NCI-H1694 (cell line): ENCODE results near the gene RIT1.
"Not testable (repeated sequence)": the region's sequence is repeated elsewhere in the genome, so short reads cannot be mapped to it uniquely, and the experiment has no call there.

Source experiments
- DNase-seq: peaks from one replicate; lab custom pipeline; 2025; lab: John Stamatoyannopoulos, UW

Gene RIT1

GRCh38 chr1:155933591-155934096, 22.5 kb upstream of the RIT1 start:
- no peak for DNase-seq

- DNase-seq = no peak
Measured at GRCh38 chr1:155932487-155932886, 21.3 kb upstream of the RIT1 start.

GRCh38 chr1:155932081-155932480, 20.9 kb upstream of the RIT1 start:
- no peak for DNase-seq

GRCh38 chr1:155931332-155932038, 20.3 kb upstream of the RIT1 start:
- no peak for DNase-seq

- DNase-seq = not testable (repeated sequence)
Measured at GRCh38 chr1:155930725-155931124, 19.6 kb upstream of the RIT1 start.

GRCh38 chr1:155929057-155929456, 17.9 kb upstream of the RIT1 start:
- no peak for DNase-seq

GRCh38 chr1:155925506-155925905, 14.4 kb upstream of the RIT1 start:
- no peak for DNase-seq

GRCh38 chr1:155920717-155921116, 9.6 kb upstream of the RIT1 start:
- no peak for DNase-seq

- DNase-seq = no peak
Measured at GRCh38 chr1:155919801-155920200, 8.7 kb upstream of the RIT1 start.

GRCh38 chr1:155918660-155919059, 7.5 kb upstream of the RIT1 start:
- no peak for DNase-seq

GRCh38 chr1:155913969-155914757, 3.0 kb upstream of the RIT1 start:
- no peak for DNase-seq

GRCh38 chr1:155912056-155912536, 947 bp upstream of the RIT1 start:
- DNase-seq = no peak

- no peak for DNase-seq
Measured at GRCh38 chr1:155910621-155911121, 478 bp downstream of the RIT1 start.

- no peak for DNase-seq
Measured at GRCh38 chr1:155909894-155910293, 1.3 kb downstream of the RIT1 start.

GRCh38 chr1:155904261-155904660, 6.9 kb downstream of the RIT1 start:
- DNase-seq = no peak

- no peak for DNase-seq
Measured at GRCh38 chr1:155900161-155900560, 11.0 kb downstream of the RIT1 start.

- DNase-seq = no peak
Measured at GRCh38 chr1:155899683-155900082, 11.5 kb downstream of the RIT1 start.

GRCh38 chr1:155898888-155899287, 12.3 kb downstream of the RIT1 start:
- no peak for DNase-seq

GRCh38 chr1:155897746-155898145, 13.4 kb downstream of the RIT1 start:
- DNase-seq = no peak

- DNase-seq = not testable (repeated sequence)
Measured at GRCh38 chr1:155896476-155896875, 14.7 kb downstream of the RIT1 start.

GRCh38 chr1:155895617-155896016, 15.5 kb downstream of the RIT1 start:
- not testable (repeated sequence) for DNase-seq

GRCh38 chr1:155893389-155894142, 17.6 kb downstream of the RIT1 start:
- no peak for DNase-seq
